Kidney (tissue), 14 donors: ENCODE results near the gene ZCCHC3. TPM values are rescaled to one million over a fixed set of nuclear protein-coding genes. Genes with fewer than 3 reads are reported as not detected.

Source experiments
- DNase-seq, 5 donors: peaks; one replicate each; pipeline ENCODE4 v3.0.0-alpha.2; 2013 to 2020
- FAIRE-seq: peaks from 2 replicates; lab custom pipeline; 2012; peaks lifted over from hg19 to GRCh38; lab: Jason Lieb, UNC
- H3K27ac ChIP-seq, 2 donors: one replicate each; pipeline ENCODE4 v1.7.0; 2013; ENCODE audit warnings: low read depth in 2 of 2, low read length in 2 of 2, inconsistent platforms in 1 of 2
- H3K27me3 ChIP-seq: one replicate; pipeline ENCODE4 v1.7.1; 2013; ENCODE audit warnings: low read length, inconsistent platforms; ENCODE audit not compliant: control insufficient read depth, insufficient read depth
- H3K36me3 ChIP-seq, 3 donors: one replicate each; pipeline versions ENCODE4 v1.7.0 to v1.7.1; 2013; ENCODE audit warnings: low read length in 3 of 3, control low read depth in 1 of 3, inconsistent platforms in 1 of 3; ENCODE audit not compliant: insufficient read depth in 3 of 3, control insufficient read depth in 2 of 3
- H3K4me1 ChIP-seq, 3 donors: one replicate each; pipeline versions ENCODE4 v1.7.0 to v1.7.1; 2013; ENCODE audit warnings: low read length in 3 of 3, inconsistent platforms in 1 of 3, low read depth in 1 of 3; ENCODE audit not compliant: control insufficient read depth in 2 of 3, insufficient read depth in 2 of 3
- H3K4me3 ChIP-seq, 3 donors: one replicate each; pipeline versions ENCODE4 v1.7.0 to v1.8.1; 2013; ENCODE audit warnings: low read length in 3 of 3, control low read depth in 1 of 3, inconsistent platforms in 1 of 3
- H3K9ac ChIP-seq, 3 donors: one replicate each; pipeline versions ENCODE4 v1.7.0 to v1.7.1; 2013; ENCODE audit warnings: low read length in 3 of 3, control low read depth in 1 of 3, inconsistent platforms in 1 of 3
- H3K9me3 ChIP-seq, 3 donors: one replicate each; pipeline versions ENCODE4 v1.7.0 to v1.7.1; 2013; ENCODE audit warnings: low read length in 3 of 3, control low read depth in 1 of 3, inconsistent platforms in 1 of 3; ENCODE audit not compliant: control insufficient read depth in 2 of 3, insufficient read depth in 1 of 3
- CTCF ChIP-seq: IDR thresholded peaks from 3 replicates; pipeline ENCODE4 v1.5.1; 2012; ENCODE audit warnings: mild to moderate bottlenecking, moderate library complexity, borderline replicate concordance; ENCODE audit not compliant: insufficient read depth; ENCODE audit errors: extremely low read depth
- intact Hi-C: fragments of 100-400 bp; cut with DNase I; formaldehyde crosslinking; loops from one replicate; pipeline ENCODE4 v1.11.1; 2022
- polyA plus RNA-seq: library from polyadenylated mRNA; stranded (reverse); fragments of 350-450 nt; fragmentation: Illumina TruSeq; extraction: RNeasy Lipid Tissue Mini Kit (QIAGEN cat#74804); gene quantifications from one replicate; pipeline ENCODE4 v1.2.3, GENCODE V29; 2014; ENCODE audit warnings: low read depth, low replicate concordance; ENCODE audit not compliant: insufficient read depth
- total RNA-seq: library from RNA; stranded (reverse); fragmentation: NEBNext Ultra II Directional; extraction: Animal tissue kit (Norgen Biotek cat#: 25700); gene quantifications from one replicate; pipeline ENCODE4 v1.2.1, GENCODE V29; 2021
- donor health status: control.
- donor health status: control.
- donor health status: control.
- donor health status: control.
- donor health status: control.
- donor health status: DM: yes; HTN: yes; CAD: no.
- donor health status: Normal renal cell carcinoma (clear cell type).

The ZCCHC3 gene
- total and polyA plus RNA-seq, 2 donors from 2014 or later = 12.8 to 16.4 TPM

- intact Hi-C loops = no loop called here
- TF ChIP-seq CTCF = no peak
Observed at GRCh38 chr20:312067-312466, 14.7 kb downstream of the ZCCHC3 start.

DNA sequence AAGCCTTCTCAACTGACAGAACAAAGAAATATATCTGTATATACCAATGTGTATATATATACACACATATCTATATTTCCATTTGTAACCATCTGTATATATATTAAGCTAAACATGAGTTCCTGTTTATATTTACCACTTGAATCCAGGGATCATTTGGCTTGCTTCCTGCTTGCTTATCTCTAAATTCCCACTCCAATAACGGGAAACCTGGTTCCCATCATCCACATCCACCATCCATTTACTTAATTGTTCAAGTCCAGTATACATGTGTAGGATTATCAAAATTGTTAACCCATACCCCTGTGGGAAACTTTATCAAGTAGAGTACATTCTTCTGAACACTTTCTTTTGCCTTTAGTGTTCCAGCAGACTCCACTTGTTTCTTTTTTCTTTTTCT is 15.5 kb downstream of the ZCCHC3 start:
- DNase-seq = no peak

More at GRCh38 chr20:312067-312466, 14.7 kb downstream of the ZCCHC3 start:
- DNase-seq (no peak), FAIRE-seq (no peak)
- Histone ChIP-seq H3K36me3 (peaks cover 0 to 2% (median 0%) of the 10 kb centered on the region in 3 donors), H3K4me1 (peaks cover 3 to 10% (median 8%) of the 10 kb centered on the region in 3 donors), H3K27ac (no peak overlapping the region), H3K27me3 (no peaks in the 10 kb centered on the region), H3K9ac (no peak overlapping the region), H3K4me3 (no peak overlapping the region), H3K9me3 (no peaks in the 10 kb centered on the region)

GRCh38 chr20:313402-313801 is 16.0 kb downstream of the ZCCHC3 start:
- FAIRE-seq = no peak
- no peak for DNase-seq
- no peak overlapping the region for H3K27ac ChIP-seq
- no peak for TF ChIP-seq CTCF
- no peak overlapping the region for H3K4me3 ChIP-seq
- H3K9ac ChIP-seq = no peak overlapping the region
- H3K4me1 ChIP-seq = peaks cover 3 to 8% (median 7%) of the 10 kb centered on the region in 3 donors
- no peaks in the 10 kb centered on the region for H3K9me3 ChIP-seq
- intact Hi-C loops = no loop called here
- H3K27me3 ChIP-seq = no peaks in the 10 kb centered on the region
- peaks cover 0 to 2% (median 0%) of the 10 kb centered on the region in 3 donors for H3K36me3 ChIP-seq

More for the DNA sequence above, 15.5 kb downstream of the ZCCHC3 start:
- Histone ChIP-seq H3K9ac (no peak overlapping the region), H3K4me1 (peaks cover 3 to 10% (median 8%) of the 10 kb centered on the region in 3 donors), H3K27me3 (no peaks in the 10 kb centered on the region), H3K4me3 (no peak overlapping the region), H3K36me3 (peaks cover 0 to 2% (median 0%) of the 10 kb centered on the region in 3 donors), H3K9me3 (no peaks in the 10 kb centered on the region), H3K27ac (no peak overlapping the region)
- no peak for FAIRE-seq
- no peak for TF ChIP-seq CTCF
- intact Hi-C loops = no loop called here

GRCh38 chr20:313948-314347 is 16.6 kb downstream of the ZCCHC3 start:
- Histone ChIP-seq H3K27me3 (no peaks in the 10 kb centered on the region), H3K9ac (no peak overlapping the region), H3K27ac (no peak overlapping the region), H3K4me3 (no peak overlapping the region), H3K4me1 (peaks cover 3 to 7% (median 7%) of the 10 kb centered on the region in 3 donors), H3K9me3 (no peaks in the 10 kb centered on the region), H3K36me3 (peaks cover 0 to 2% (median 0%) of the 10 kb centered on the region in 3 donors)
- DNase-seq = no peak
- no peak for FAIRE-seq
- TF ChIP-seq CTCF = no peak
- intact Hi-C loops = no loop called here
